NCI-H1436 (cell line): ENCODE measurements around the gene FDPS.
A peak's percentile ranks its signal among the peaks of the same experiment; 100 is the strongest.

Experiments
- DNase-seq: peaks from one replicate; lab custom pipeline; 2025; lab: John Stamatoyannopoulos, UW

FDPS gene

GRCh38 chr1:155308493-155309422, at the start of gene FDPS:
Gene FDPS (plus strand): TSS chr1:155308866. CDS start chr1:155309790, 924 bp downstream.
- DNase-seq = peak; percentile 97

- no peak for DNase-seq
Observed at GRCh38 chr1:155260276-155260675, 48.4 kb upstream of the FDPS start.

GRCh38 chr1:155261493-155261851, 47.2 kb upstream of the FDPS start:
- DNase-seq = no peak

GRCh38 chr1:155261852-155262673, 46.6 kb upstream of the FDPS start, which contains the start of gene SCAMP3:
Gene SCAMP3 (minus strand): TSS chr1:155262360. CDS start chr1:155262151, 209 bp downstream.
- peak; percentile 92 for DNase-seq

GRCh38 chr1:155263067-155263466, 45.6 kb upstream of the FDPS start:
- no peak for DNase-seq

- DNase-seq = no peak
Observed at GRCh38 chr1:155266553-155266952, 42.1 kb upstream of the FDPS start.

GRCh38 chr1:155267373-155267772, 41.3 kb upstream of the FDPS start:
- no peak for DNase-seq

- DNase-seq = no peak
Observed at GRCh38 chr1:155268630-155269029, 40.0 kb upstream of the FDPS start.

- DNase-seq = no peak
Observed at GRCh38 chr1:155269381-155269780, 39.3 kb upstream of the FDPS start.

GRCh38 chr1:155272466-155273342, 36.0 kb upstream of the FDPS start:
- DNase-seq = no peak

- peak; percentile 96 for DNase-seq
Observed at GRCh38 chr1:155273343-155274245, 35.1 kb upstream of the FDPS start, which contains the start of gene CLK2. Gene CLK2 (minus strand): TSS chr1:155273504. CDS start chr1:155270977, 2,527 bp downstream.

- DNase-seq = peak; percentile 98
Observed at GRCh38 chr1:155277070-155277901, 31.4 kb upstream of the FDPS start, which contains the start of gene HCN3. Gene HCN3 (plus strand): TSS chr1:155277463. CDS start chr1:155277591, 128 bp downstream.

- DNase-seq = peak; percentile 73
Observed at GRCh38 chr1:155277902-155278688, 30.6 kb upstream of the FDPS start.

GRCh38 chr1:155278689-155279160, 29.9 kb upstream of the FDPS start:
- no peak for DNase-seq

- no peak for DNase-seq
Observed at GRCh38 chr1:155279268-155279667, 29.4 kb upstream of the FDPS start.

- no peak for DNase-seq
Observed at GRCh38 chr1:155282488-155283091, 26.1 kb upstream of the FDPS start.

- no peak for DNase-seq
Observed at GRCh38 chr1:155284476-155284875, 24.2 kb upstream of the FDPS start.

- DNase-seq = no peak
Observed at GRCh38 chr1:155285063-155285462, 23.6 kb upstream of the FDPS start.
